PC-3 (cell line): Measurements from ENCODE around the gene LYZ. TPM values are rescaled to one million over a fixed set of nuclear protein-coding genes. Genes with fewer than 3 reads are reported as not detected.

Experiments
- ATAC-seq: fragments of 200-7000 bp; cut with Tn5 transposase; 2 replicates; pipeline ENCODE4 v1.9.1; 2020; ENCODE audit warnings: mild to moderate bottlenecking, moderate library complexity
- BruUV-seq: library from RNA; stranded (reverse); fragments of 400-500 nt; replicated peaks from 2 replicates; lab custom pipeline; 2021; lab: Mats Ljungman, UMichigan
- CTCF ChIA-PET: fragments of 300-600 bp; sonication (Branson Sonifier 250); formaldehyde crosslinking; loops from one replicate; lab custom pipeline; 2022; ENCODE audit warnings: antibody characterized with exemption; lab: Charles Lee
- POLR2A ChIA-PET: fragments of 300-600 bp; sonication (Branson Sonifier 250); formaldehyde crosslinking; loops from one replicate; lab custom pipeline; 2022; ENCODE audit warnings: antibody characterized with exemption; ENCODE audit not compliant: unreplicated experiment; lab: Charles Lee
- DNase-seq: peaks from one replicate; pipeline ENCODE4 v3.0.0-alpha.2; 2015
- H2AFZ ChIP-seq: fragments of 300-600 bp; sonication (generic); 2 replicates; pipeline ENCODE4 v1.6.0; 2016; ENCODE audit warnings: antibody characterized with exemption, low read length
- H3F3A ChIP-seq: fragments of 300-600 bp; sonication (generic); one replicate; pipeline ENCODE4 v1.6.0; 2017; ENCODE audit warnings: antibody characterized with exemption, low read length, control low read depth, mild to moderate bottlenecking; ENCODE audit not compliant: unreplicated experiment
- H3K27ac ChIP-seq: fragments of 300-600 bp; sonication (generic); 2 replicates; pipeline ENCODE4 v1.5.1; 2016; ENCODE audit warnings: mild to moderate bottlenecking, low read length
- H3K27me3 ChIP-seq: fragments of 300-600 bp; sonication (generic); 2 replicates; pipeline ENCODE4 v1.6.1; 2016; ENCODE audit warnings: low read length, mixed read lengths
- H3K36me3 ChIP-seq: fragments of 300-600 bp; sonication (generic); 2 replicates; pipeline ENCODE4 v1.6.1; 2016; ENCODE audit warnings: low read depth, mixed run types, low read length, mixed read lengths
- H3K4me1 ChIP-seq: fragments of 300-600 bp; sonication (generic); 2 replicates; pipeline ENCODE4 v1.5.1; 2016; ENCODE audit warnings: low read length; ENCODE audit not compliant: insufficient read depth
- H3K4me2 ChIP-seq: fragments of 300-600 bp; sonication (generic); 2 replicates; pipeline ENCODE4 v1.6.0; 2016; ENCODE audit warnings: low read length
- H3K4me3 ChIP-seq: fragments of 300-600 bp; sonication (generic); 2 replicates; pipeline ENCODE4 v1.5.1; 2016; ENCODE audit warnings: mild to moderate bottlenecking, low read length, mixed read lengths
- H3K79me2 ChIP-seq: fragments of 300-600 bp; sonication (generic); 2 replicates; pipeline ENCODE4 v1.6.1; 2017; ENCODE audit warnings: low read length, mixed read lengths
- H3K9ac ChIP-seq: fragments of 300-600 bp; sonication (generic); 2 replicates; pipeline ENCODE4 v1.6.0; 2016; ENCODE audit warnings: mild to moderate bottlenecking, low read length
- H3K9me2 ChIP-seq: fragments of 300-600 bp; sonication (generic); replicated peaks from 2 replicates; pipeline ENCODE4 v1.6.1; 2016; ENCODE audit warnings: mixed run types, low read length, mixed read lengths
- H3K9me3 ChIP-seq: fragments of 300-600 bp; sonication (generic); 2 replicates; pipeline ENCODE4 v1.6.1; 2016; ENCODE audit warnings: low read length, mixed read lengths
- H4K20me1 ChIP-seq: fragments of 300-600 bp; sonication (generic); 2 replicates; pipeline ENCODE4 v1.6.1; 2016; ENCODE audit warnings: low read length, mixed read lengths
- CTCF ChIP-seq: fragments of 300-600 bp; sonication (generic); conservative IDR thresholded peaks from 2 replicates; pipeline ENCODE4 v1.5.1; 2017; ENCODE audit warnings: antibody characterized with exemption, low read depth, mild to moderate bottlenecking, low read length
- EZH2 ChIP-seq: fragments of 300-600 bp; sonication (generic); IDR thresholded peaks from one replicate; pipeline ENCODE4 v1.6.1; 2017; ENCODE audit warnings: antibody characterized with exemption, mild to moderate bottlenecking, low read length; ENCODE audit not compliant: unreplicated experiment
- EZH2phosphoT487 ChIP-seq: fragments of 300-600 bp; sonication (generic); IDR thresholded peaks from 2 replicates; pipeline ENCODE4 v1.6.1; 2018; ENCODE audit warnings: mild to moderate bottlenecking, antibody characterized with exemption, low read length, borderline replicate concordance
- intact Hi-C: fragments of 100-400 bp; cut with micrococcal nuclease; formaldehyde crosslinking; loops from 2 replicates; pipeline ENCODE4 v1.9.0; 2023
- total RNA-seq: library from RNA; depleted of rRNA; stranded (reverse); fragments of >200 nt; gene quantifications from 2 replicates; pipeline ENCODE4 v1.2.3, GENCODE V29; 2014; rRNA removed

Gene LYZ
- total RNA-seq, 1 experiment from 2014 or later = not detected

GRCh38 chr12:69397978-69398377 is 49.8 kb downstream of the LYZ start:
- no peak overlapping the region for H3K9ac ChIP-seq
- CTCF ChIA-PET = no interaction called here
- H3K9me2 ChIP-seq = no peaks in the 10 kb centered on the region
- POLR2A ChIA-PET = no interaction called here
- ATAC-seq = peak; percentile 33; the same call in 1 of the 2 replicates
- BruUV-seq = no TSS peak
- intact Hi-C loops = no loop called here
- H3K9me3 ChIP-seq = no peaks in the 10 kb centered on the region
- H3K4me1 ChIP-seq = no peaks in the 10 kb centered on the region
- no peak overlapping the region for H3K4me2 ChIP-seq
- no peaks in the 10 kb centered on the region for H3F3A ChIP-seq
- no peak overlapping the region for H2AFZ ChIP-seq
- H3K27me3 ChIP-seq = no peaks in the 10 kb centered on the region
- H3K79me2 ChIP-seq = no peaks in the 10 kb centered on the region
- H4K20me1 ChIP-seq = no peaks in the 10 kb centered on the region
- peaks cover 14% of the 10 kb centered on the region; the same call in 1 of the 2 replicates for H3K36me3 ChIP-seq
- no peak overlapping the region for H3K4me3 ChIP-seq
- DNase-seq = peak; percentile 14
- TF ChIP-seq EZH2 (no peak), EZH2phosphoT487 (no peak), CTCF (no peak)
- H3K27ac ChIP-seq = no peak overlapping the region

GRCh38 chr12:69401940-69402339 is 53.8 kb downstream of the LYZ start:
- no peaks in the 10 kb centered on the region for H3F3A ChIP-seq
- no peaks in the 10 kb centered on the region for H3K27me3 ChIP-seq
- ChIA-PET CTCF (no interaction called here), POLR2A (no interaction called here)
- no peak overlapping the region for H3K27ac ChIP-seq
- H3K4me1 ChIP-seq = peaks cover 18% of the 10 kb centered on the region
- no peak for DNase-seq
- H3K9me3 ChIP-seq = no peaks in the 10 kb centered on the region
- H4K20me1 ChIP-seq = no peaks in the 10 kb centered on the region
- BruUV-seq = no TSS peak
- TF ChIP-seq EZH2 (no peak), CTCF (no peak), EZH2phosphoT487 (no peak)
- no peak overlapping the region for H3K4me2 ChIP-seq
- no peak overlapping the region for H2AFZ ChIP-seq
- intact Hi-C loops = no loop called here
- H3K79me2 ChIP-seq = no peaks in the 10 kb centered on the region
- no peaks in the 10 kb centered on the region for H3K9me2 ChIP-seq
- no peak overlapping the region for H3K9ac ChIP-seq
- ATAC-seq = no peak
- no peak overlapping the region for H3K4me3 ChIP-seq
- H3K36me3 ChIP-seq = 0 out of 2 replicates have a peak, but pooled peaks cover 4% of the 10 kb centered on the region

Other genes starting within 250 kb of the LYZ start
- 94.6 and 96.7 TPM in 2 replicates for gene CPSF6, start 108.8 kb upstream of the LYZ start, total RNA-seq
- 36.1 and 41.3 TPM in 2 replicates for gene YEATS4, start 11.4 kb downstream of the LYZ start, total RNA-seq
- 17.6 and 35.0 TPM in 2 replicates for gene FRS2, start 122.0 kb downstream of the LYZ start, total RNA-seq
- gene CCT2, start 237.1 kb downstream of the LYZ start, total RNA-seq = 306 and 345 TPM in 2 replicates